CD14-positive monocyte (primary cell): ENCODE data around the gene SMPD3. TPM values are rescaled to one million over a fixed set of nuclear protein-coding genes. Genes with fewer than 3 reads are reported as not detected.

Experiments
- DNase-seq, 3 donors: peaks; one replicate each; pipeline ENCODE4 v3.0.0-alpha.2; 2011 to 2022
- H2AFZ ChIP-seq: 2 replicates; pipeline ENCODE4 v1.6.0; 2012; ENCODE audit warnings: mild to moderate bottlenecking, low read depth, low read length, inconsistent platforms; ENCODE audit not compliant: insufficient read depth, poor library complexity, severe bottlenecking
- H3K27ac ChIP-seq, 2 donors: 1 replicate in 1 of 2; 2 replicates in 1 of 2; pipeline ENCODE4 v1.5.1; 2012 to 2013; ENCODE audit warnings: low read length in 2 of 2, control low read depth in 1 of 2, inconsistent platforms in 1 of 2, low read depth in 1 of 2, mild to moderate bottlenecking in 1 of 2
- H3K27me3 ChIP-seq, 2 donors: one replicate each; pipeline versions ENCODE4 v1.6.0 to v1.6.1; 2011 to 2013; ENCODE audit warnings: low read length in 2 of 2; ENCODE audit not compliant: control insufficient read depth in 2 of 2, insufficient read depth in 2 of 2
- H3K36me3 ChIP-seq, 2 donors: replicated peaks in 1 of 2; 1 replicate in 1 of 2; 2 replicates in 1 of 2; pipeline versions ENCODE4 v1.5.1 to v1.6.1; 2012 to 2013; ENCODE audit warnings: low read length in 2 of 2, control low read depth in 1 of 2, inconsistent platforms in 1 of 2, mild to moderate bottlenecking in 1 of 2; ENCODE audit not compliant: insufficient read depth in 2 of 2, control insufficient read depth in 1 of 2
- H3K4me1 ChIP-seq, 2 donors: 1 replicate in 1 of 2; 2 replicates in 1 of 2; pipeline versions ENCODE4 v1.5.1 to v1.6.1; 2012 to 2013; ENCODE audit warnings: low read length in 2 of 2, control low read depth in 1 of 2, inconsistent platforms in 1 of 2, mild to moderate bottlenecking in 1 of 2, moderate library complexity in 1 of 2; ENCODE audit not compliant: insufficient read depth in 2 of 2, control insufficient read depth in 1 of 2
- H3K4me2 ChIP-seq: replicated peaks from 2 replicates; pipeline ENCODE3; 2012; ENCODE audit warnings: low read length, moderate library complexity, mild to moderate bottlenecking; ENCODE audit not compliant: poor library complexity, severe bottlenecking; ENCODE audit errors: extremely low read depth
- H3K4me3 ChIP-seq, 3 experiments: fragments of 200-600 bp in 1 of 3; sonication (generic) in 1 of 3; replicated peaks in 1 of 3; 1 replicate in 2 of 3; 2 replicates in 1 of 3; pipeline ENCODE4 v1.5.1; 2011 to 2013; ENCODE audit warnings: low read length in 3 of 3, mild to moderate bottlenecking in 3 of 3, control low read depth in 2 of 3, low read depth in 2 of 3, inconsistent platforms in 1 of 3, moderate library complexity in 1 of 3
- H3K79me2 ChIP-seq: 2 replicates; pipeline ENCODE4 v1.6.0; 2012; ENCODE audit warnings: mild to moderate bottlenecking, control low read depth, inconsistent platforms, low read length, moderate library complexity; ENCODE audit not compliant: insufficient read depth
- H3K9ac ChIP-seq: 2 replicates; pipeline ENCODE4 v1.6.0; 2017; ENCODE audit warnings: low read length, mild to moderate bottlenecking; ENCODE audit not compliant: insufficient read depth, poor library complexity, severe bottlenecking
- H3K9me3 ChIP-seq, 2 donors: replicated peaks in 1 of 2; 1 replicate in 1 of 2; 2 replicates in 1 of 2; pipeline versions ENCODE4 v1.5.1 to v1.6.1; 2012 to 2013; ENCODE audit warnings: low read length in 2 of 2, control low read depth in 1 of 2; ENCODE audit not compliant: control insufficient read depth in 1 of 2, insufficient read depth in 1 of 2
- H4K20me1 ChIP-seq: 2 replicates; pipeline ENCODE4 v1.6.0; 2012; ENCODE audit warnings: mild to moderate bottlenecking, low read length, control low read depth, moderate library complexity; ENCODE audit not compliant: insufficient read depth
- H3K27ac Mint-ChIP-seq, 7 donors: one replicate each; pipeline ENCODE4 v1.8.0; 2020; ENCODE audit warnings: mild to moderate bottlenecking in 7 of 7, mixed read lengths in 7 of 7, moderate library complexity in 6 of 7, inconsistent platforms in 2 of 7
- H3K27me3 Mint-ChIP-seq, 3 donors: one replicate each; pipeline ENCODE4 v1.8.0; 2021 to 2022; ENCODE audit warnings: low read depth in 3 of 3, mild to moderate bottlenecking in 3 of 3, mixed read lengths in 3 of 3, moderate library complexity in 3 of 3, inconsistent platforms in 1 of 3
- H3K36me3 Mint-ChIP-seq, 2 donors: one replicate each; pipeline ENCODE4 v1.8.0; 2020; ENCODE audit warnings: mixed read lengths in 2 of 2, inconsistent platforms in 1 of 2, mild to moderate bottlenecking in 1 of 2
- H3K4me1 Mint-ChIP-seq: one replicate; pipeline ENCODE4 v1.8.0; 2020; ENCODE audit warnings: mild to moderate bottlenecking, mixed read lengths
- H3K4me3 Mint-ChIP-seq, 2 donors: one replicate each; pipeline ENCODE4 v1.8.0; 2020; ENCODE audit warnings: mild to moderate bottlenecking in 2 of 2, mixed read lengths in 2 of 2, moderate library complexity in 1 of 2
- H3K9me3 Mint-ChIP-seq, 7 donors: one replicate each; pipeline ENCODE4 v1.8.0; 2020 to 2022; ENCODE audit warnings: mixed read lengths in 7 of 7, mild to moderate bottlenecking in 6 of 7, moderate library complexity in 6 of 7, inconsistent platforms in 2 of 7
- WGBS: methylation state at CpG from one replicate; pipeline ENCODE4 v1.1.5; 2013; ENCODE audit warnings: missing lambda C conversion rate; ENCODE audit not compliant: insufficient coverage; 5-methylcytosine and 5-hydroxymethylcytosine counted together
- intact Hi-C, 2 donors: fragments of 100-400 bp; cut with micrococcal nuclease; formaldehyde crosslinking; loops; one replicate each; pipeline versions ENCODE4 v1.15.0 to v1.15.1; 2023
- polyA plus RNA-seq, 3 donors: library from polyadenylated mRNA; depleted of rRNA in 1 of 3; unstranded in 2 of 3; stranded (reverse) in 1 of 3; fragments of 300-500 nt in 2 of 3; fragments of >200 nt in 1 of 3; fragmentation: Illumina TruSeq in 2 of 3; gene quantifications; 1 replicate in 2 of 3; 2 replicates in 1 of 3; pipeline ENCODE4 v1.2.3, GENCODE V29; 2012 to 2021
- TF ChIP-seq, protein P1 (sequence below): fragments of 200-600 bp; IDR thresholded peaks from one replicate; pipeline ENCODE4 v1.8.0; 2022; ENCODE audit warnings: antibody characterized with exemption, mild to moderate bottlenecking

SMPD3 gene
- polyA plus RNA-seq, 3 donors, result 0.40 to 1.1 (median 0.51) TPM

DNA sequence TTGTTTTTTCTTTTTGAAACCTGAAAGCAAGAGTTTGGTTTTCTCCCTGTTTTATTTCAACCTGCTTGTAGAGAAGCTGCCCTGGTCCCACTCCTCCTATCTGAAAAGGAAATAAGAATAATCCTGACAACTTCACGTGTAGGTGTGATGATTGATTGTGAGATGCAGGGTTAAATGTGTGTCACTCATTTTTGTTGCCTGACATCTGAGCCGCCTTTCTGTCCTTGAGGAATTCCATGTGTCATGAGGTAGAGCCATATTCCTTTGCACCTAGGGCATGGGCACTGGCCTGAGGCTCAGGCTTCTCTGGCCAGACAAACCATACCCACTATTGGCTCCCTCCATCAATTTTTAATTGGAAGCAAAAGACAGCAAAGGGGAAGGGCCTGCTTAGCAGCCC lies 10.2 kb upstream of the SMPD3 start:
- H3K9me3 ChIP-seq, result peaks cover 10 to 11% of the 10 kb centered on the region in 2 donors
- H3K4me1 ChIP-seq, result no peaks in the 10 kb centered on the region
- H3K36me3 Mint-ChIP-seq, result no peaks in the 10 kb centered on the region
- H3K4me3 Mint-ChIP-seq, result no peak overlapping the region
- WGBS, result no CpG with 5 or more reads among the region's 2 CpGs
- TF ChIP-seq, protein P1, sequence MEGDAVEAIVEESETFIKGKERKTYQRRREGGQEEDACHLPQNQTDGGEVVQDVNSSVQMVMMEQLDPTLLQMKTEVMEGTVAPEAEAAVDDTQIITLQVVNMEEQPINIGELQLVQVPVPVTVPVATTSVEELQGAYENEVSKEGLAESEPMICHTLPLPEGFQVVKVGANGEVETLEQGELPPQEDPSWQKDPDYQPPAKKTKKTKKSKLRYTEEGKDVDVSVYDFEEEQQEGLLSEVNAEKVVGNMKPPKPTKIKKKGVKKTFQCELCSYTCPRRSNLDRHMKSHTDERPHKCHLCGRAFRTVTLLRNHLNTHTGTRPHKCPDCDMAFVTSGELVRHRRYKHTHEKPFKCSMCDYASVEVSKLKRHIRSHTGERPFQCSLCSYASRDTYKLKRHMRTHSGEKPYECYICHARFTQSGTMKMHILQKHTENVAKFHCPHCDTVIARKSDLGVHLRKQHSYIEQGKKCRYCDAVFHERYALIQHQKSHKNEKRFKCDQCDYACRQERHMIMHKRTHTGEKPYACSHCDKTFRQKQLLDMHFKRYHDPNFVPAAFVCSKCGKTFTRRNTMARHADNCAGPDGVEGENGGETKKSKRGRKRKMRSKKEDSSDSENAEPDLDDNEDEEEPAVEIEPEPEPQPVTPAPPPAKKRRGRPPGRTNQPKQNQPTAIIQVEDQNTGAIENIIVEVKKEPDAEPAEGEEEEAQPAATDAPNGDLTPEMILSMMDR, result no peak
- no peak overlapping the region for H3K4me2 ChIP-seq
- H3K4me1 Mint-ChIP-seq, result peaks cover 3% of the 10 kb centered on the region
- no peaks in the 10 kb centered on the region for H3K27me3 ChIP-seq
- intact Hi-C loops, result no loop called here
- no peak overlapping the region for H3K27ac Mint-ChIP-seq
- H3K9me3 Mint-ChIP-seq, result peaks cover 9 to 14% (median 11%) of the 10 kb centered on the region in 7 donors
- no peak overlapping the region for H2AFZ ChIP-seq
- no peak overlapping the region for H3K9ac ChIP-seq
- no peak for DNase-seq
- H3K36me3 ChIP-seq, result no peaks in the 10 kb centered on the region
- H3K79me2 ChIP-seq, result no peaks in the 10 kb centered on the region
- H3K27ac ChIP-seq, result no peak overlapping the region
- H3K4me3 ChIP-seq, result no peak overlapping the region
- no peaks in the 10 kb centered on the region for H4K20me1 ChIP-seq
- H3K27me3 Mint-ChIP-seq, result peaks cover 2 to 13% (median 2%) of the 10 kb centered on the region in 3 donors

DNA sequence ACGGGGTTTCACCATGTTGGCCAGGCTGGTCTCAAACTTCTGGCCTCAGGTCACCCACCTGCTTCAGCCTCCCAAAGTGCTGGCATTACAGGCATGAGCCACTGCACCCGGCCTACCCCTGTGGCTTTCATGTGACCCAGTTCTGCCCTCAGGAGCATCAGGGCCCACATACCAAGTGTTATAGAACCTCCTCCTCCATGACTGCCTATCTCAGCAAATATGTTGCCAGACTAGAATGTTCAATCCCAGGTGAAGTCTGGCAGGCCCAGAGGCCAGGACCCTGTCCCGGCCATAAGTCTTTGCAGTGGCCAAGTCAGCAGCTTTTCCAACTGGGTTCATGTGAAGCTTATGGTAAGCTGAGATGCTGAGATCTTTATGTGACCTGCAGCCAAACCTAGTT lies 9.8 kb upstream of the SMPD3 start:
- H3K36me3 Mint-ChIP-seq, result no peaks in the 10 kb centered on the region
- Histone ChIP-seq H2AFZ (no peak overlapping the region), H4K20me1 (no peaks in the 10 kb centered on the region), H3K79me2 (no peaks in the 10 kb centered on the region), H3K36me3 (no peaks in the 10 kb centered on the region), H3K27ac (no peak overlapping the region), H3K4me3 (no peak overlapping the region), H3K9me3 (peaks cover 6% of the 10 kb centered on the region in 2 donors), H3K4me1 (no peaks in the 10 kb centered on the region), H3K4me2 (no peak overlapping the region), H3K27me3 (no peaks in the 10 kb centered on the region), H3K9ac (no peak overlapping the region)
- DNase-seq, result no peak
- no peak overlapping the region for H3K27ac Mint-ChIP-seq
- 100% methylated on average over 1 of the region's 3 CpGs for WGBS
- intact Hi-C loops, result no loop called here
- TF ChIP-seq, protein P1, result no peak
- H3K9me3 Mint-ChIP-seq, result peaks cover 5 to 10% (median 7%) of the 10 kb centered on the region in 7 donors
- H3K27me3 Mint-ChIP-seq, result peaks cover 0 to 9% (median 2%) of the 10 kb centered on the region in 3 donors
- no peak overlapping the region for H3K4me3 Mint-ChIP-seq
- H3K4me1 Mint-ChIP-seq, result no peaks in the 10 kb centered on the region
